Endodermal cell (in vitro differentiated cells): ENCODE results near the gene YPEL1. TPM values are rescaled to one million over a fixed set of nuclear protein-coding genes. Genes with fewer than 3 reads are reported as not detected.

ENCODE experiments used
- DNase-seq: peaks from one replicate; pipeline ENCODE4 v3.0.0-alpha.2; 2017
- H3K27ac ChIP-seq: 2 replicates; pipeline ENCODE4 v1.5.1; 2013; ENCODE audit warnings: mild to moderate bottlenecking, low read depth, low read length, moderate library complexity
- H3K27me3 ChIP-seq: 2 replicates; pipeline ENCODE4 v1.6.1; 2013; ENCODE audit warnings: mild to moderate bottlenecking, low read length, moderate library complexity; ENCODE audit not compliant: insufficient read depth, control insufficient read depth, poor library complexity, severe bottlenecking
- H3K36me3 ChIP-seq: 2 replicates; pipeline ENCODE4 v1.7.0; 2013; ENCODE audit warnings: mild to moderate bottlenecking, low read length, moderate library complexity; ENCODE audit not compliant: control insufficient read depth, insufficient read depth
- H3K4me1 ChIP-seq: one replicate; pipeline ENCODE4 v1.7.0; 2013; ENCODE audit warnings: low read length; ENCODE audit not compliant: control insufficient read depth, insufficient read depth
- H3K4me3 ChIP-seq: 2 replicates; pipeline ENCODE4 v1.5.1; 2013; ENCODE audit warnings: mild to moderate bottlenecking, low read length, moderate library complexity
- H3K9ac ChIP-seq: 2 replicates; pipeline ENCODE4 v1.6.1; 2013; ENCODE audit warnings: mild to moderate bottlenecking, low read length, moderate library complexity; ENCODE audit not compliant: poor library complexity, severe bottlenecking; ENCODE audit errors: extremely low read depth
- H3K9me3 ChIP-seq: 2 replicates; pipeline ENCODE4 v1.6.1; 2013; ENCODE audit warnings: mild to moderate bottlenecking, low read length, moderate library complexity; ENCODE audit not compliant: control insufficient read depth
- H3K27ac Mint-ChIP-seq: 2 replicates; pipeline ENCODE4 v1.8.0; 2020; ENCODE audit warnings: mixed read lengths
- H3K27me3 Mint-ChIP-seq: 2 replicates; pipeline ENCODE4 v1.8.0; 2021; ENCODE audit warnings: mild to moderate bottlenecking, mixed read lengths; ENCODE audit not compliant: insufficient read depth
- H3K36me3 Mint-ChIP-seq: 2 replicates; pipeline ENCODE4 v1.8.0; 2020; ENCODE audit warnings: low read depth, mixed read lengths
- H3K4me1 Mint-ChIP-seq: 2 replicates; pipeline ENCODE4 v1.8.0; 2020; ENCODE audit warnings: mixed read lengths
- H3K4me3 Mint-ChIP-seq: 2 replicates; pipeline ENCODE4 v1.8.0; 2020; ENCODE audit warnings: mild to moderate bottlenecking, moderate library complexity, mixed read lengths
- H3K9me3 Mint-ChIP-seq: 2 replicates; pipeline ENCODE4 v1.8.0; 2020; ENCODE audit warnings: mild to moderate bottlenecking, mixed read lengths
- WGBS, 2 experiments: methylation state at CpG; one replicate each; pipeline versions ENCODE4 v1.1.5 to v1.1.7; 2013; ENCODE audit warnings: missing lambda C conversion rate in 2 of 2, mixed read lengths in 1 of 2; ENCODE audit not compliant: insufficient coverage in 1 of 2, insufficient read length in 1 of 2; 5-methylcytosine and 5-hydroxymethylcytosine counted together
- total RNA-seq, 2 donors: library from RNA; stranded (reverse); fragmentation: NEBNext Ultra II Directional in 1 of 2; extraction: Animal tissue kit (Norgen Biotek cat#: 25700) in 1 of 2; gene quantifications; 2 replicates in 1 of 2; 3 replicates in 1 of 2; pipeline ENCODE4 v1.2.1, GENCODE V29; 2021
- TF ChIP-seq, protein P1 (sequence below): fragments of 200-600 bp; sonication (generic); conservative IDR thresholded peaks from 2 replicates; pipeline ENCODE4 v1.5.0; 2021; ENCODE audit warnings: antibody characterized with exemption, mild to moderate bottlenecking

YPEL1 gene
- total RNA-seq, 2 donors from 2014 or later = 13.4 to 23.4 TPM

DNA sequence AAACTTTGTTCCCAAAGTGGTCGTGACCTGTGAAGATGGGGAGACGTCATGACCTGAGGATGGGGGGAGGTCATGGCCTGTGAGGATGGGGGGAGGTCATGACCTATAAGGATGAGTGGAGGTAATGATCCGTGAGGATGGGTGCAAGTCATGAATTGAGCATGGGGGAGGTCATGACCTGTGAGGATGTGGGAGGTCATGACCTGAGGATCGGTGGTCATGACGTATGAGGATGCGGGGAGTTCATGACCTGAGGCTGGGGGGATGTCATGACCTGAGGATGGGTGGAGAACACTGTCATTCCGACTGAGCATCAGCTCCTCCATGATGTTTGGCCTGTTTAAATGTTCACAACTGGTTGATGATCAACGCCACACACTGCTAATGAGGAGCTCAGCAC lies 25.9 kb downstream of the YPEL1 start:
- Histone ChIP-seq H3K27ac (no peak overlapping the region), H3K9ac (no peak overlapping the region), H3K4me1 (no peaks in the 10 kb centered on the region), H3K36me3 (no peaks in the 10 kb centered on the region), H3K27me3 (no peaks in the 10 kb centered on the region), H3K4me3 (no peak overlapping the region), H3K9me3 (no peaks in the 10 kb centered on the region)
- TF ChIP-seq, protein P1, sequence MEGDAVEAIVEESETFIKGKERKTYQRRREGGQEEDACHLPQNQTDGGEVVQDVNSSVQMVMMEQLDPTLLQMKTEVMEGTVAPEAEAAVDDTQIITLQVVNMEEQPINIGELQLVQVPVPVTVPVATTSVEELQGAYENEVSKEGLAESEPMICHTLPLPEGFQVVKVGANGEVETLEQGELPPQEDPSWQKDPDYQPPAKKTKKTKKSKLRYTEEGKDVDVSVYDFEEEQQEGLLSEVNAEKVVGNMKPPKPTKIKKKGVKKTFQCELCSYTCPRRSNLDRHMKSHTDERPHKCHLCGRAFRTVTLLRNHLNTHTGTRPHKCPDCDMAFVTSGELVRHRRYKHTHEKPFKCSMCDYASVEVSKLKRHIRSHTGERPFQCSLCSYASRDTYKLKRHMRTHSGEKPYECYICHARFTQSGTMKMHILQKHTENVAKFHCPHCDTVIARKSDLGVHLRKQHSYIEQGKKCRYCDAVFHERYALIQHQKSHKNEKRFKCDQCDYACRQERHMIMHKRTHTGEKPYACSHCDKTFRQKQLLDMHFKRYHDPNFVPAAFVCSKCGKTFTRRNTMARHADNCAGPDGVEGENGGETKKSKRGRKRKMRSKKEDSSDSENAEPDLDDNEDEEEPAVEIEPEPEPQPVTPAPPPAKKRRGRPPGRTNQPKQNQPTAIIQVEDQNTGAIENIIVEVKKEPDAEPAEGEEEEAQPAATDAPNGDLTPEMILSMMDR = no peak
- 94% methylated on average over 7 to 8 of the region's 8 CpGs for WGBS, 2 experiments
- Mint-ChIP-seq H3K4me1 (peaks cover 11% of the 10 kb centered on the region), H3K9me3 (no peaks in the 10 kb centered on the region), H3K4me3 (no peak overlapping the region), H3K27ac (no peak overlapping the region), H3K36me3 (peaks cover 19% of the 10 kb centered on the region), H3K27me3 (peaks cover 2% of the 10 kb centered on the region)
- no peak for DNase-seq

DNA sequence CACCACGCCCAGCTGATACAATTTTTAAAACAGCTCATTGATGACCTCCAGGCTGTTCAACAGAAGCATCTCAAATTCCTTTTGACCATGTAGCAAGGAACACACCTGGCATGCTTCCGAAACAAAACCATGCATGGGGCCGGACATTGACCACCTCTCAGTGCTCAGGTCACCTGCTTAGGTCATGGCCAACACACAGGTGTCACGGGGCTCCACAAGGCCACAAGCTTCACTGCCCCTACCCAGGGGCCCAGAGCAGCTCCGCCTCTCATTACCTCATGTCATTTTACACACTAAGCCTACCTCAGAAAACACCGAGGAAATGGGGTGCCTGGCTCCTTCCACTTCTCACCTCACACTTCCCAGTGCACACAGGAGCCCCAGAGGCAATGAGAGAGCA lies 26.6 kb downstream of the YPEL1 start:
- DNase-seq = no peak
- WGBS, 2 experiments = 95 to 100% methylated on average over 5 to 6 of the region's 6 CpGs
- Mint-ChIP-seq H3K4me3 (no peak overlapping the region), H3K9me3 (no peaks in the 10 kb centered on the region), H3K27ac (no peak overlapping the region), H3K27me3 (peaks cover 2% of the 10 kb centered on the region), H3K4me1 (peaks cover 11% of the 10 kb centered on the region), H3K36me3 (peaks cover 19% of the 10 kb centered on the region)
- no peak overlapping the region for H3K9ac ChIP-seq
- H3K27ac ChIP-seq = no peak overlapping the region
- H3K4me3 ChIP-seq = no peak overlapping the region
- no peaks in the 10 kb centered on the region for H3K9me3 ChIP-seq
- no peaks in the 10 kb centered on the region for H3K36me3 ChIP-seq
- H3K27me3 ChIP-seq = no peaks in the 10 kb centered on the region
- TF ChIP-seq, protein P1 = no peak
- H3K4me1 ChIP-seq = no peaks in the 10 kb centered on the region

DNA sequence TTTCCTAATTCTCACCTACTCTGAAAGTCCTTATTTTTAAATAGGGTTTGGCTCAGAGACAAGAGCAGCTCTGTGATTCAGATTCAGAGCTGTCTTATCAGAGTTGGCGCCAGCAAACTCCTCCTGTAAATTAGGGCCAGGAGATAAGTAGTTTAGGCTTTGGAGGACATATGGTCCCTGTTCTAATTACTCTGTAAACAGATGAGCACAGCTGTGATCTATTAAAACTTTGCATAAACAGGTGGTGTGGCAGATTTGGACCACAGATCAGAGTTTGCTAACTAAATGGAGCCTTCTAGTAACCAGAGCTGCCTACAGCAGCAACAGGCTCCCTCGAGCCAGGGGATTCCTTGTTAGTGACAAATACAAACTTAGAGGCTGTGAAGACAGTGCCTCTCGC lies 27.9 kb downstream of the YPEL1 start:
- Mint-ChIP-seq H3K27me3 (peaks cover 2% of the 10 kb centered on the region), H3K9me3 (no peaks in the 10 kb centered on the region), H3K27ac (peak overlapping the region; percentile 86), H3K36me3 (peaks cover 20% of the 10 kb centered on the region), H3K4me3 (peak overlapping the region; percentile 29), H3K4me1 (peaks cover 12% of the 10 kb centered on the region)
- no peaks in the 10 kb centered on the region for H3K4me1 ChIP-seq
- DNase-seq = no peak
- H3K4me3 ChIP-seq = no peak overlapping the region
- no peak overlapping the region for H3K9ac ChIP-seq
- TF ChIP-seq, protein P1 = no peak
- no peaks in the 10 kb centered on the region for H3K27me3 ChIP-seq
- no peak overlapping the region for H3K27ac ChIP-seq
- H3K9me3 ChIP-seq = no peaks in the 10 kb centered on the region
- H3K36me3 ChIP-seq = no peaks in the 10 kb centered on the region
- 84 to 97% methylated on average over 3 of the region's 3 CpGs for WGBS, 2 experiments
